Testis (tissue), 2 donors: ENCODE data around the gene CRHBP.

Experiments
- POLR2A ChIP-seq: fragments of 450-650 bp; IDR thresholded peaks from one replicate; pipeline ENCODE4 v1.6.1; 2017; ENCODE audit warnings: antibody characterized with exemption, mild to moderate bottlenecking, moderate library complexity
- TF ChIP-seq, protein P1 (sequence below), 3 experiments: fragments of 450-650 bp in 2 of 3; fragments of 200-600 bp in 1 of 3; sonication (generic) in 1 of 3; IDR thresholded peaks; one replicate each; pipeline ENCODE4 v1.5.1; 2016 to 2019; ENCODE audit warnings: antibody characterized with exemption in 3 of 3, mild to moderate bottlenecking in 2 of 3, moderate library complexity in 1 of 3

- TF ChIP-seq, protein P1, sequence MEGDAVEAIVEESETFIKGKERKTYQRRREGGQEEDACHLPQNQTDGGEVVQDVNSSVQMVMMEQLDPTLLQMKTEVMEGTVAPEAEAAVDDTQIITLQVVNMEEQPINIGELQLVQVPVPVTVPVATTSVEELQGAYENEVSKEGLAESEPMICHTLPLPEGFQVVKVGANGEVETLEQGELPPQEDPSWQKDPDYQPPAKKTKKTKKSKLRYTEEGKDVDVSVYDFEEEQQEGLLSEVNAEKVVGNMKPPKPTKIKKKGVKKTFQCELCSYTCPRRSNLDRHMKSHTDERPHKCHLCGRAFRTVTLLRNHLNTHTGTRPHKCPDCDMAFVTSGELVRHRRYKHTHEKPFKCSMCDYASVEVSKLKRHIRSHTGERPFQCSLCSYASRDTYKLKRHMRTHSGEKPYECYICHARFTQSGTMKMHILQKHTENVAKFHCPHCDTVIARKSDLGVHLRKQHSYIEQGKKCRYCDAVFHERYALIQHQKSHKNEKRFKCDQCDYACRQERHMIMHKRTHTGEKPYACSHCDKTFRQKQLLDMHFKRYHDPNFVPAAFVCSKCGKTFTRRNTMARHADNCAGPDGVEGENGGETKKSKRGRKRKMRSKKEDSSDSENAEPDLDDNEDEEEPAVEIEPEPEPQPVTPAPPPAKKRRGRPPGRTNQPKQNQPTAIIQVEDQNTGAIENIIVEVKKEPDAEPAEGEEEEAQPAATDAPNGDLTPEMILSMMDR (IDR thresholded peaks at IDR 0.05): no peak
- no peak for TF ChIP-seq POLR2A
Measured at GRCh38 chr5:76930083-76930482, 22.8 kb upstream of the CRHBP start.
